Tongue (tissue), 2 donors: ENCODE results near the gene DCTN4. TPM values are rescaled to one million over a fixed set of nuclear protein-coding genes. Genes with fewer than 3 reads are reported as not detected.

Experiments used
- DNase-seq: peaks from one replicate; pipeline ENCODE4 v3.0.0-alpha.2; 2015
- total RNA-seq: library from RNA; depleted of rRNA; stranded (reverse); fragments of >200 nt; gene quantifications from one replicate; pipeline ENCODE4 v1.2.3, GENCODE V29; 2014

The DCTN4 gene
- total RNA-seq, 1 donor from 2014 or later, result 64.5 TPM

GRCh38 chr5:150738862-150739261 is 20.0 kb downstream of the DCTN4 start:
- DNase-seq, result no peak

- DNase-seq, result peak; percentile 6
These were observed 24.0 kb downstream of the DCTN4 start for GRCh38 chr5:150734579-150735384.

GRCh38 chr5:150731669-150732242 is 27.1 kb downstream of the DCTN4 start:
- DNase-seq, result no peak

- DNase-seq, result no peak
These were observed 29.0 kb downstream of the DCTN4 start for GRCh38 chr5:150729859-150730258.

GRCh38 chr5:150723845-150724244 is 35.0 kb downstream of the DCTN4 start:
- DNase-seq, result no peak

- DNase-seq, result no peak
These were observed 48.7 kb downstream of the DCTN4 start for GRCh38 chr5:150710165-150710564.

GRCh38 chr5:150706776-150707390 is 51.9 kb downstream of the DCTN4 start:
- no peak for DNase-seq

- DNase-seq, result no peak
These were observed 55.1 kb downstream of the DCTN4 start for GRCh38 chr5:150703762-150704161.

- peak; percentile 98 for DNase-seq
These were observed 58.0 kb downstream of the DCTN4 start, which contains the start of gene RBM22 for GRCh38 chr5:150700594-150701377. Gene RBM22 (minus strand): TSS chr5:150701062. CDS start chr5:150700985, 77 bp downstream.

- no peak for DNase-seq
These were observed 58.6 kb downstream of the DCTN4 start for GRCh38 chr5:150700246-150700593.

GRCh38 chr5:150694612-150695011 is 64.2 kb downstream of the DCTN4 start:
- DNase-seq, result no peak

- no peak for DNase-seq
These were observed 66.5 kb downstream of the DCTN4 start for GRCh38 chr5:150692276-150692675.

GRCh38 chr5:150690760-150691159 is 68.1 kb downstream of the DCTN4 start:
- DNase-seq, result no peak

- no peak for DNase-seq
These were observed 69.7 kb downstream of the DCTN4 start for GRCh38 chr5:150689120-150689519.

GRCh38 chr5:150676578-150676977 is 82.2 kb downstream of the DCTN4 start:
- DNase-seq, result no peak

GRCh38 chr5:150675069-150675468 is 83.7 kb downstream of the DCTN4 start:
- no peak for DNase-seq

- peak; percentile 51 for DNase-seq
These were observed 84.4 kb downstream of the DCTN4 start for GRCh38 chr5:150674341-150674821.

GRCh38 chr5:150672884-150673275 is 85.9 kb downstream of the DCTN4 start:
- DNase-seq, result no peak

GRCh38 chr5:150672237-150672883 is 86.5 kb downstream of the DCTN4 start:
- DNase-seq, result peak; percentile 71

- DNase-seq, result no peak
These were observed 87.1 kb downstream of the DCTN4 start for GRCh38 chr5:150671509-150672236.

- no peak for DNase-seq
These were observed 87.9 kb downstream of the DCTN4 start for GRCh38 chr5:150670948-150671310.
